Immature natural killer cell (primary cell): Measurements from ENCODE around the gene SNX20. TPM values are rescaled to one million over a fixed set of nuclear protein-coding genes. Genes with fewer than 3 reads are reported as not detected.

Experiments
- polyA plus RNA-seq, 3 donors: library from polyadenylated mRNA; unstranded; fragments of 300-500 nt; fragmentation: Illumina TruSeq; gene quantifications; one replicate each; pipeline ENCODE4 v1.2.3, GENCODE V29; 2021

SNX20 gene
- polyA plus RNA-seq, 3 donors from 2014 or later = 28.7 to 74.9 (median 30.9) TPM

Other genes starting within 250 kb of the SNX20 start
- not detected for gene NKD1, start 132.9 kb downstream of the SNX20 start, polyA plus RNA-seq
- gene NOD2, start 12.3 kb upstream of the SNX20 start, polyA plus RNA-seq = 1 to 10 TPM in 1 of 3 donors, under 1 TPM in 1, not detected in 1; 0.76 to 1.5 TPM
- gene CYLD, start 60.8 kb upstream of the SNX20 start, polyA plus RNA-seq = 100 to 1,000 TPM in 1 of 3 donors, 10 to 100 TPM in 2; 65.7 to 102 (median 66.1) TPM